Activated CD4-positive, alpha-beta T cell treated with anti-CD3 and anti-CD28 coated beads, Interleukin-2, amount 10 ng/mL, durations not matched to agents 7 days and 5 days (primary cell): ENCODE measurements around the gene SLC30A7. TPM values are rescaled to one million over a fixed set of nuclear protein-coding genes. Genes with fewer than 3 reads are reported as not detected.
"Not testable (repeated sequence)": the region's sequence is repeated elsewhere in the genome, so short reads cannot be mapped to it uniquely, and the experiment has no call there.

Experiments used
- CTCF ChIA-PET: fragments of 350-600 bp; sonication (Branson Sonifier 250); formaldehyde crosslinking; loops from one replicate; lab custom pipeline; 2021; ENCODE audit warnings: antibody characterized with exemption; lab: Charles Lee
- POLR2A ChIA-PET: fragments of 350-600 bp; sonication (Branson Sonifier 250); formaldehyde crosslinking; loops from one replicate; lab custom pipeline; 2021; ENCODE audit warnings: antibody characterized with exemption; lab: Charles Lee
- DNase-seq: peaks from one replicate; pipeline ENCODE4 v3.0.0-alpha.2; 2020
- H3K27ac Mint-ChIP-seq: one replicate; pipeline ENCODE4 v1.8.0; 2021; ENCODE audit warnings: mild to moderate bottlenecking, moderate library complexity, mixed read lengths
- H3K27me3 Mint-ChIP-seq: one replicate; pipeline ENCODE4 v1.8.0; 2021; ENCODE audit warnings: mixed read lengths
- H3K36me3 Mint-ChIP-seq: one replicate; pipeline ENCODE4 v1.8.0; 2021; ENCODE audit warnings: low read depth, mixed read lengths
- H3K4me1 Mint-ChIP-seq: one replicate; pipeline ENCODE4 v1.8.0; 2021; ENCODE audit warnings: mixed read lengths
- H3K4me3 Mint-ChIP-seq: one replicate; pipeline ENCODE4 v1.8.0; 2021; ENCODE audit warnings: mild to moderate bottlenecking, moderate library complexity, mixed read lengths
- H3K9me3 Mint-ChIP-seq: one replicate; pipeline ENCODE4 v1.8.0; 2021; ENCODE audit warnings: mixed read lengths
- total RNA-seq, 2 experiments: library from RNA; stranded (reverse); gene quantifications; one replicate each; pipeline ENCODE4 v1.2.3, GENCODE V29; 2021

The SLC30A7 gene
- total RNA-seq, 2 experiments from 2014 or later: 32.8 to 33.9 TPM

GRCh38 chr1:100869996-100870395 lies 25.9 kb upstream of the SLC30A7 start:
- peaks cover 3% of the 10 kb centered on the region for H3K4me1 Mint-ChIP-seq
- no peaks in the 10 kb centered on the region for H3K27me3 Mint-ChIP-seq
- DNase-seq: no peak
- no peak overlapping the region for H3K4me3 Mint-ChIP-seq
- ChIA-PET POLR2A (no interaction called here), CTCF (interaction anchor here (1.4 kb wide), 1 partner anchor 9 kb away, joined by 3 read pairs; no protein-coding TSS in a partner anchor)
- H3K9me3 Mint-ChIP-seq: no peaks in the 10 kb centered on the region
- no peaks in the 10 kb centered on the region for H3K36me3 Mint-ChIP-seq
- H3K27ac Mint-ChIP-seq: no peak overlapping the region

- DNase-seq: no peak
- ChIA-PET POLR2A (no interaction called here), CTCF (no interaction called here)
- Mint-ChIP-seq H3K27me3 (no peaks in the 10 kb centered on the region), H3K27ac (no peak overlapping the region), H3K4me3 (no peak overlapping the region), H3K4me1 (peaks cover 3% of the 10 kb centered on the region), H3K36me3 (no peaks in the 10 kb centered on the region), H3K9me3 (no peaks in the 10 kb centered on the region)
Observed at GRCh38 chr1:100874433-100874832, 21.5 kb upstream of the SLC30A7 start.

GRCh38 chr1:100875228-100875627 lies 20.7 kb upstream of the SLC30A7 start:
- CTCF ChIA-PET: no interaction called here
- DNase-seq: no peak
- peaks cover 3% of the 10 kb centered on the region for H3K4me1 Mint-ChIP-seq
- H3K27ac Mint-ChIP-seq: peak overlapping the region; percentile 10
- no peak overlapping the region for H3K4me3 Mint-ChIP-seq
- POLR2A ChIA-PET: no interaction called here
- no peaks in the 10 kb centered on the region for H3K9me3 Mint-ChIP-seq
- H3K36me3 Mint-ChIP-seq: no peaks in the 10 kb centered on the region
- no peaks in the 10 kb centered on the region for H3K27me3 Mint-ChIP-seq

DNA sequence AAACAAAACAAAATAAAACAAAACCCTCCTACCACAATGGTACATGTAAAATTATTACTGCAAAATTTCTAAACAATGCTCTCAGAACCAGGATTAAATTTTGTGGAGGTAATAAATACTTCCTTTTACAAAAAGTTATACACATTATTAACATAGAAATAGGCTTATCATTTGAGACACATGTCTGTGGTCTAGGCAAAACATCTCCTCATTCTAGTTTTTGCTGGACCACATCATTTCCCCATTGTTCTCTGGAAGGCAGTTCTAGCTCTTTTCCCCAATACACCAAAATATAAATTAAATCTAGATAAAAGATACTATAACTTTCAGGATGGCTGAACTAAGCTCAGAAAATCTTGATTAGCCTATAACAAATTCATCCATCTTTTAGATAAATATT lies 19.6 kb upstream of the SLC30A7 start:
- no peaks in the 10 kb centered on the region for H3K27me3 Mint-ChIP-seq
- no peak overlapping the region for H3K27ac Mint-ChIP-seq
- no peaks in the 10 kb centered on the region for H3K9me3 Mint-ChIP-seq
- H3K4me1 Mint-ChIP-seq: peaks cover 3% of the 10 kb centered on the region
- no peak overlapping the region for H3K4me3 Mint-ChIP-seq
- ChIA-PET CTCF (interaction anchor here (0.7 kb wide), 1 partner anchor 19 kb away, joined by 3 read pairs; no protein-coding TSS in a partner anchor), POLR2A (no interaction called here)
- no peak for DNase-seq
- H3K36me3 Mint-ChIP-seq: no peaks in the 10 kb centered on the region

DNA sequence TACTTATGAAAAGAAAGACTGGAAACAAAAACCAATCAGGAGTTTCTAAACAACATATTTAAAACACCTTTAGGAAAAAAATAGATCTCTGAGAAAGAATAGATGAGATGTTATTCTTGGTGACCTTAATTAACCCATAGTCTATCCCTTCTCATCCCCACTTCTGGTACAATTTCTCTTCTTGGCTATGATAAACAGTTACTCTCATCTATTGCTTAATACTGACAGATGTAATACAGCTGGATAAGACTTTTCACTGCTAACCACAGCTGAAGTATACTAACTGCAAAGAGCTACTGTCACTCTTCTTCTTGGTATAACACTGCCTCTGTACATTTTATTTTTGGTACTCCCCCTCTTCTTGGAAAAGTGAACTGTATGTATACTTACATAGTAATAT lies 16.5 kb upstream of the SLC30A7 start:
- Mint-ChIP-seq H3K4me3 (no peak overlapping the region), H3K4me1 (no peaks in the 10 kb centered on the region), H3K27ac (no peak overlapping the region), H3K27me3 (no peaks in the 10 kb centered on the region), H3K36me3 (no peaks in the 10 kb centered on the region), H3K9me3 (no peaks in the 10 kb centered on the region)
- CTCF ChIA-PET: interaction anchor here (0.5 to 1.8 kb wide), 3 partner anchors 9 to 561 kb away, joined by 3 to 4 read pairs (median 3); no protein-coding TSS in a partner anchor
- POLR2A ChIA-PET: no interaction called here
- no peak for DNase-seq

DNA sequence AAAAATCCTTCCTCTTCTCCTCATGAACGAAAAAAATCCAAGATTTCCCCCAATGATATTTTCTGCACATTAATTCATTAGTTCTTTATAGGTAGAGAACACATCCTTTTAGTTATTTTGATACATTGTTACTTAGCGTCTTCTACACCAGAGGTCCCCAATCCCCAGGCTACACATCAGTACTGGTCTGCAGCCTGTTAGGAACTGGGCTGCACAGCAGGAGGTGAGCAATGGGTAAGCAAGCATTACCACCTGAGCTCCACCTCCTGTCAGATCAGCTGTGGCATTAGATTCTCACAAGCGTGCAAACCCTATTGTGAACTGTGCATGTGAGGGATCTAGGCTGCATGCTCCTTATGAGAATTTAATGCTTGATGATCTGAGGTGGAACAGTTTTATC lies 14.2 kb upstream of the SLC30A7 start:
- Mint-ChIP-seq H3K36me3 (no peaks in the 10 kb centered on the region), H3K9me3 (no peaks in the 10 kb centered on the region), H3K27ac (no peak overlapping the region), H3K27me3 (no peaks in the 10 kb centered on the region), H3K4me3 (no peak overlapping the region), H3K4me1 (no peaks in the 10 kb centered on the region)
- POLR2A ChIA-PET: no interaction called here
- DNase-seq: no peak
- CTCF ChIA-PET: interaction anchor here (1.5 kb wide), 1 partner anchor 18 kb away, joined by 3 read pairs; no protein-coding TSS in a partner anchor

DNA sequence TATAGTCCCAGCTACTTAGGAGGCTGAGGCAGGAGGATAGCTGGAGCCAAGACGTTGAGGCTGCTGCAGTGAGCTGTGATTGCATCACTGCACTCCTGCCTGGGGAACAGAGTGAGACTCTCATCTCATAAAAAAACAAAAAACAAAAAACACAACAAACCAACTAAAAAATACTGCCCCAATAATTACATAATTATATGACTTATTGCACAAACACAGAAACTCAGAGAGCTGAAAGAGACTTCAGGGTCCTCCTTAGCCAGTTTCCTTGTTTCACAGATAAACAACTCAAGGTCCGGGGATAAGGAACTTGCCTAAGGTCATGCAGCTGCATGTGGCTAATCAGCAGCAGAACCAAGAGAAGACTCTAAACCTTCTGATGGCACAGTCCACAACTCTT lies 13.2 kb upstream of the SLC30A7 start:
- Mint-ChIP-seq H3K4me1 (no peaks in the 10 kb centered on the region), H3K27me3 (no peaks in the 10 kb centered on the region), H3K4me3 (no peak overlapping the region), H3K36me3 (no peaks in the 10 kb centered on the region), H3K27ac (no peak overlapping the region), H3K9me3 (no peaks in the 10 kb centered on the region)
- POLR2A ChIA-PET: no interaction called here
- DNase-seq: no peak
- CTCF ChIA-PET: interaction anchor here (1.2 kb wide), 1 partner anchor 12 kb away, joined by 3 read pairs; the partner anchor contains the start of gene EXTL2

DNA sequence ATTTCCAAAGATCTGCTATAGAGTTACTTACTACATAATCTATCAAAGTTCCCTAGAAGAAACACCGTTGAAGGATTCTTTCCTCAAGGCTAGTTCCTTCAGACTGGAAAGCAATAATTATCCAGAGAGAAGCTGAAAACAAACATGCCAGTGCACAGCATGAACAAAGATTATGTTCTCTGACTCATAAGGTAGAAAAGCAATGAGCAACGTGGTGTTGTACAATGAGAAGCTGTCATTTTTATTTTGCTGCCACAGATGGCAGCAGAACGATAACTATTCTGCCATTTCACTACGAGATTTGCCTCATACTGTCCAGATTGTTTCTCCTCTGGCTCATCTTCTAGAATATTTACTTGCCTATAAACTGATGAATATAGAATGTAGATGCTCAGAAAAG lies 11.9 kb upstream of the SLC30A7 start:
- DNase-seq: no peak
- Mint-ChIP-seq H3K4me3 (no peak overlapping the region), H3K27ac (no peak overlapping the region), H3K36me3 (peaks cover 4% of the 10 kb centered on the region), H3K9me3 (peaks cover 3% of the 10 kb centered on the region), H3K27me3 (no peaks in the 10 kb centered on the region), H3K4me1 (no peaks in the 10 kb centered on the region)
- ChIA-PET POLR2A (no interaction called here), CTCF (interaction anchor here (1.2 kb wide), 1 partner anchor 11 kb away, joined by 3 read pairs; the partner anchor contains the start of gene EXTL2)

DNA sequence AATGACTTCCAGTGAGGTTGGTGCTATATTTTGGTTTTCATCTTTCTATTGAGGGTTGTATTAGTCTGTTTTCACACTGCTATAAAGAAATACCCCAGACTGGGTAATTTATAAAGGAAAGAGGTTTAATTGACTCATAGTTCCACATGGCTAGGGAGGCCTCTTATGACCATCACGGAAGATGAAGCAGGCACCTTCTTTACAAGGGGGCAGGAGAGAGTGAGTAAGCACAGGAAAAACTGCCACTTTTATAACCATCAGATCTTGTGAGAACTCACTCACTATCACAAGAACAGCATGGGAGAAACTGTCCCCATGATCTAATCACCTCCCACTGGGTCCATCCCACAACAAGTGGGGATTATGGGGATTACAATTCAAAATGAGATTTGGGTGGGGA lies 6.9 kb upstream of the SLC30A7 start:
- Mint-ChIP-seq H3K36me3 (peaks cover 18% of the 10 kb centered on the region), H3K9me3 (peaks cover 26% of the 10 kb centered on the region), H3K4me1 (peaks cover 12% of the 10 kb centered on the region)
- H3K27me3 Mint-ChIP-seq, POLR2A ChIA-PET, DNase-seq, CTCF ChIA-PET, H3K4me3 Mint-ChIP-seq, H3K27ac Mint-ChIP-seq: not testable (repeated sequence)

- H3K9me3 Mint-ChIP-seq: peaks cover 26% of the 10 kb centered on the region
- CTCF ChIA-PET: interaction anchor here (1.2 kb wide), 1 partner anchor 348 kb away, joined by 3 read pairs; no protein-coding TSS in a partner anchor
- H3K4me3 Mint-ChIP-seq, H3K27ac Mint-ChIP-seq, H3K27me3 Mint-ChIP-seq, DNase-seq, POLR2A ChIA-PET: not testable (repeated sequence)
- peaks cover 18% of the 10 kb centered on the region for H3K36me3 Mint-ChIP-seq
- peaks cover 18% of the 10 kb centered on the region for H3K4me1 Mint-ChIP-seq
Observed at GRCh38 chr1:100889869-100890482, 5.9 kb upstream of the SLC30A7 start.

DNA sequence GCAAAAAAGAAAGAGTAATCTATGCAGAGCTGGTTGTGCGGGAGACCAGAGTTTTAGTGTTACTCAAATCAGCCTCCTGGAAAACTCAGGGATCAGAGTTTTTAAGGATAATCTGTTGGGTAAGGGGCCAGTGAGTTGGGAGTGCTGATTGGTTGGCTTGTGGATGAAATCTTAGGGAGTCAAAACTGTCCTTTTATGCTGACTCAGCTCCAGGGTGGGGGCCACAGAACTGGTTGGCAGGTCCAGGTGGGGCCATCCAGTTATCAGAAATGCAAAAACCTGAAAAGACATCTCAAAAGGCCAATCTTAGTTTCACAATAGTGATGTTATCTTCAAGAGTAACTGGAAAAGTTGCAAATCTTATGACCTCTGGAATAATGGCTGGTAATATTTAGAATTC lies 4.5 kb upstream of the SLC30A7 start:
- Mint-ChIP-seq H3K27ac (no peak overlapping the region), H3K4me3 (no peak overlapping the region), H3K27me3 (no peaks in the 10 kb centered on the region), H3K36me3 (peaks cover 20% of the 10 kb centered on the region), H3K9me3 (peaks cover 26% of the 10 kb centered on the region), H3K4me1 (peaks cover 19% of the 10 kb centered on the region)
- DNase-seq: no peak
- CTCF ChIA-PET: no interaction called here
- POLR2A ChIA-PET: no interaction called here

- H3K36me3 Mint-ChIP-seq: peaks cover 24% of the 10 kb centered on the region
- peaks cover 27% of the 10 kb centered on the region for H3K4me1 Mint-ChIP-seq
- no peak overlapping the region for H3K27ac Mint-ChIP-seq
- no peak for DNase-seq
- H3K9me3 Mint-ChIP-seq: peaks cover 26% of the 10 kb centered on the region
- H3K27me3 Mint-ChIP-seq: no peaks in the 10 kb centered on the region
- CTCF ChIA-PET: interaction anchor here (1.2 kb wide), 1 partner anchor 12 kb away, joined by 3 read pairs; no protein-coding TSS in a partner anchor
- H3K4me3 Mint-ChIP-seq: no peak overlapping the region
- POLR2A ChIA-PET: no interaction called here
Observed at GRCh38 chr1:100892554-100892953, 3.3 kb upstream of the SLC30A7 start.

DNA sequence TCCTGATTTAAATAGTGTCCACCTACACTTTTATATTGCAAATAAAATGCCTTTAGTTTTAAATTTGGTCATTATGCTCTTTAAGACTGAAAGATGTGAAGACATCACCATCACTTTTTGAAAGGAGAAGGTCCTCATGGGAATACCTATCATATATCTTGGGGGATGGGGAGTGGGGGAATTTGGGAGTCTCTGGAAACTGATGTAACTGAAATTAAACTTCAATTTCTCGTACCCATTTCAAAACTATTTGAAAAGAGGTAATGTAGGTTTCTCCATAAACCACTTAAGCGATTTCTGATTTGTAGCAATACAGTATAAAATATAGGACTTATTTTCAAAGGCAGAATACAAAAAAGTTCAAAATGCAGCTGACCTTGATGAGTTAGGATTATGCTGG lies 2.2 kb upstream of the SLC30A7 start:
- POLR2A ChIA-PET: no interaction called here
- CTCF ChIA-PET: no interaction called here
- Mint-ChIP-seq H3K27ac (no peak overlapping the region), H3K4me1 (peaks cover 37% of the 10 kb centered on the region), H3K4me3 (peak overlapping the region; percentile 42), H3K36me3 (peaks cover 28% of the 10 kb centered on the region), H3K9me3 (peaks cover 23% of the 10 kb centered on the region), H3K27me3 (no peaks in the 10 kb centered on the region)
- no peak for DNase-seq
